Ishikawa (cell line): ENCODE data around the gene LEMD2.
A peak's percentile ranks its signal among the peaks of the same experiment; 100 is the strongest.

Source experiments
- CEBPB ChIP-seq: IDR thresholded peaks from 2 replicates; pipeline ENCODE4 v1.6.1; 2012
- CREB1 ChIP-seq: IDR thresholded peaks from 2 replicates; pipeline ENCODE4 v1.6.1; 2012; ENCODE audit warnings: low read depth
- EGR1 ChIP-seq: IDR thresholded peaks from 2 replicates; pipeline ENCODE4 v1.6.1; 2012
- EP300 ChIP-seq: IDR thresholded peaks from 2 replicates; pipeline ENCODE4 v1.6.1; 2012; ENCODE audit warnings: borderline replicate concordance
- FOXM1 ChIP-seq: IDR thresholded peaks from 2 replicates; pipeline ENCODE4 v1.6.1; 2012; ENCODE audit warnings: low read depth, borderline replicate concordance
- NFIC ChIP-seq: IDR thresholded peaks from 2 replicates; pipeline ENCODE4 v1.6.1; 2012
- RAD21 ChIP-seq: IDR thresholded peaks from 2 replicates; pipeline ENCODE4 v1.6.1; 2012; ENCODE audit warnings: low read depth
- TAF1 ChIP-seq: IDR thresholded peaks from 2 replicates; pipeline ENCODE4 v1.6.1; 2012; ENCODE audit warnings: low read depth, mild to moderate bottlenecking
- TCF12 ChIP-seq: IDR thresholded peaks from 2 replicates; pipeline ENCODE4 v1.6.1; 2012; ENCODE audit warnings: low read depth
- TEAD4 ChIP-seq: IDR thresholded peaks from 2 replicates; pipeline ENCODE4 v1.6.1; 2012
- YY1 ChIP-seq: IDR thresholded peaks from 2 replicates; pipeline ENCODE4 v1.6.1; 2012; ENCODE audit warnings: low read depth
- ZBTB7A ChIP-seq: IDR thresholded peaks from 2 replicates; pipeline ENCODE4 v1.6.1; 2012; ENCODE audit warnings: low read depth
- TF ChIP-seq, protein P1 (sequence below): IDR thresholded peaks from 2 replicates; pipeline ENCODE4 v1.6.1; 2012; ENCODE audit warnings: low read depth, mild to moderate bottlenecking
- TF ChIP-seq, protein P2 (sequence below): IDR thresholded peaks from 2 replicates; pipeline ENCODE4 v1.6.1; 2012
- TF ChIP-seq, protein P3 (sequence below): IDR thresholded peaks from 2 replicates; pipeline ENCODE4 v1.6.1; 2012

LEMD2 gene

DNA sequence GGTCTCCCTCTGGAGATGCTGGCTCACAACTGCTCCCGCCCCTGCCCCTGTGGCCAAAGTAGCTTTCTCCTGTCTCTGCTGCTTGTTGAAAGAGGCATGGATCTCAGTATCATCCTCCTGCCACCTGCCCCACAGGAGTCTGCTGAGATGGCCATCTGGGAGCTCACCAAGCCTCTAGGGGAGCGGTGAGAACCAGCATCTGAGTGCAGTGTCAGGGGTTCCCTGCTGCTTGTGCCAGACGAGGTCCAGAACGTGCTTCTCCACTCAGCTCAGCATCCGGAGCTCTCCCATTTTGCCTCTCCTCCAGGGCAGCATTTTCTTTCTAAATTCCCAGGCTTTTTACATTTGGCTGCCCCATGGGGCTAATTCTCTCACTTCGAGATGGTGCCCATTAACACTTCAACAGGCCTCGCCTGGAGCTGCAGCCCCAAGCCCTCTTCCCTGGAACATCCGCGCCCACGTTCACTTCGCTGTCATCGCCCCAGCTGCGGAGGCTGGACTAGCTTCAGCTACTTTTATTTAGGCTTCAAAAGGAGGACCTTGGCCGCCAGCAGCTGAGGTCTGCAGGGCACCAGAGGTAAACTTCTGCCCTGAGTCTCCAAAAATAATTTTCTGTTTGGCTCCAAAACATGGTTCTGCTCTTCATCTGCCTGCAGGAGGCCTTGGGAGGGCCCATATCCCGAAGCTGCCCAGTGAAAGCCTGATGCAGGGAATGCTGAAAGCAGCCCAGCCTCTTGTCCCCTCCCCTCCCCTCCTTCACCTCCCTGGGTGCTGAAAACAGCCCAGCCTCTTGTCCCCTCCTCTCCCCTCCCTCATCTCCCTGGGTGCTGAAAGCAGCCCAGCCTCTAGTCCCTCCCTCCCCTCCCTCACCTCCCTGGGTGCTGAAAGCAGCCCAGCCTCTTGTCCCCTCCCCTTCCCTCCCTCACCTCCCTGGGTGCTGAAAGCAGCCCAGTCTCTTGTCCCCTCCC is 40.1 kb upstream of the LEMD2 start:
- TF ChIP-seq TAF1, result no peak
- no peak for TF ChIP-seq TCF12
- no peak for TF ChIP-seq CREB1
- no peak for TF ChIP-seq YY1
- no peak for TF ChIP-seq TEAD4
- TF ChIP-seq, protein P1, sequence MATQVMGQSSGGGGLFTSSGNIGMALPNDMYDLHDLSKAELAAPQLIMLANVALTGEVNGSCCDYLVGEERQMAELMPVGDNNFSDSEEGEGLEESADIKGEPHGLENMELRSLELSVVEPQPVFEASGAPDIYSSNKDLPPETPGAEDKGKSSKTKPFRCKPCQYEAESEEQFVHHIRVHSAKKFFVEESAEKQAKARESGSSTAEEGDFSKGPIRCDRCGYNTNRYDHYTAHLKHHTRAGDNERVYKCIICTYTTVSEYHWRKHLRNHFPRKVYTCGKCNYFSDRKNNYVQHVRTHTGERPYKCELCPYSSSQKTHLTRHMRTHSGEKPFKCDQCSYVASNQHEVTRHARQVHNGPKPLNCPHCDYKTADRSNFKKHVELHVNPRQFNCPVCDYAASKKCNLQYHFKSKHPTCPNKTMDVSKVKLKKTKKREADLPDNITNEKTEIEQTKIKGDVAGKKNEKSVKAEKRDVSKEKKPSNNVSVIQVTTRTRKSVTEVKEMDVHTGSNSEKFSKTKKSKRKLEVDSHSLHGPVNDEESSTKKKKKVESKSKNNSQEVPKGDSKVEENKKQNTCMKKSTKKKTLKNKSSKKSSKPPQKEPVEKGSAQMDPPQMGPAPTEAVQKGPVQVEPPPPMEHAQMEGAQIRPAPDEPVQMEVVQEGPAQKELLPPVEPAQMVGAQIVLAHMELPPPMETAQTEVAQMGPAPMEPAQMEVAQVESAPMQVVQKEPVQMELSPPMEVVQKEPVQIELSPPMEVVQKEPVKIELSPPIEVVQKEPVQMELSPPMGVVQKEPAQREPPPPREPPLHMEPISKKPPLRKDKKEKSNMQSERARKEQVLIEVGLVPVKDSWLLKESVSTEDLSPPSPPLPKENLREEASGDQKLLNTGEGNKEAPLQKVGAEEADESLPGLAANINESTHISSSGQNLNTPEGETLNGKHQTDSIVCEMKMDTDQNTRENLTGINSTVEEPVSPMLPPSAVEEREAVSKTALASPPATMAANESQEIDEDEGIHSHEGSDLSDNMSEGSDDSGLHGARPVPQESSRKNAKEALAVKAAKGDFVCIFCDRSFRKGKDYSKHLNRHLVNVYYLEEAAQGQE, result no peak
- no peak for TF ChIP-seq RAD21
- TF ChIP-seq FOXM1, result no peak
- no peak for TF ChIP-seq CEBPB
- TF ChIP-seq EP300, result no peak
- TF ChIP-seq, protein P2, sequence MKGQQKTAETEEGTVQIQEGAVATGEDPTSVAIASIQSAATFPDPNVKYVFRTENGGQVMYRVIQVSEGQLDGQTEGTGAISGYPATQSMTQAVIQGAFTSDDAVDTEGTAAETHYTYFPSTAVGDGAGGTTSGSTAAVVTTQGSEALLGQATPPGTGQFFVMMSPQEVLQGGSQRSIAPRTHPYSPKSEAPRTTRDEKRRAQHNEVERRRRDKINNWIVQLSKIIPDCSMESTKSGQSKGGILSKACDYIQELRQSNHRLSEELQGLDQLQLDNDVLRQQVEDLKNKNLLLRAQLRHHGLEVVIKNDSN, result no peak
- TF ChIP-seq, protein P3, sequence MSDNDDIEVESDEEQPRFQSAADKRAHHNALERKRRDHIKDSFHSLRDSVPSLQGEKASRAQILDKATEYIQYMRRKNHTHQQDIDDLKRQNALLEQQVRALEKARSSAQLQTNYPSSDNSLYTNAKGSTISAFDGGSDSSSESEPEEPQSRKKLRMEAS, result no peak
- no peak for TF ChIP-seq EGR1
- no peak for TF ChIP-seq NFIC

DNA sequence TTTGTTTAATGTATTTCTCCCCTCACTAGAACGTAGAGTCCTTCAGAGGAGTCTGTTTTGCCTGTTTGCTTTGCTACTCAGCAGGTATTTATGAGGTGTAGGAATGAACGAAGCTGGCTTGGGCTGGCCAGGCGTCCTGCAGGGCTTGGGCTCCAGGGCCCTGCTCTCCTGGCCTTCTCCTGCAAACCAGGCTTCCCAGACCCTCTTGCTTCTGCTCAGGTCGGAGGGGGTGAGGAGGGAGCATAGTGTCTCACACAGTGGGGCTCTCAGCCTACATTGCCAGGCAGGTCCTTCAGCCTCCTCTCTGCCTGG is 39.5 kb upstream of the LEMD2 start:
- TF ChIP-seq, protein P2, result no peak
- TF ChIP-seq TEAD4, result no peak
- TF ChIP-seq RAD21, result no peak
- TF ChIP-seq FOXM1, result no peak
- TF ChIP-seq NFIC, result no peak
- no peak for TF ChIP-seq EP300
- TF ChIP-seq CEBPB, result no peak

DNA sequence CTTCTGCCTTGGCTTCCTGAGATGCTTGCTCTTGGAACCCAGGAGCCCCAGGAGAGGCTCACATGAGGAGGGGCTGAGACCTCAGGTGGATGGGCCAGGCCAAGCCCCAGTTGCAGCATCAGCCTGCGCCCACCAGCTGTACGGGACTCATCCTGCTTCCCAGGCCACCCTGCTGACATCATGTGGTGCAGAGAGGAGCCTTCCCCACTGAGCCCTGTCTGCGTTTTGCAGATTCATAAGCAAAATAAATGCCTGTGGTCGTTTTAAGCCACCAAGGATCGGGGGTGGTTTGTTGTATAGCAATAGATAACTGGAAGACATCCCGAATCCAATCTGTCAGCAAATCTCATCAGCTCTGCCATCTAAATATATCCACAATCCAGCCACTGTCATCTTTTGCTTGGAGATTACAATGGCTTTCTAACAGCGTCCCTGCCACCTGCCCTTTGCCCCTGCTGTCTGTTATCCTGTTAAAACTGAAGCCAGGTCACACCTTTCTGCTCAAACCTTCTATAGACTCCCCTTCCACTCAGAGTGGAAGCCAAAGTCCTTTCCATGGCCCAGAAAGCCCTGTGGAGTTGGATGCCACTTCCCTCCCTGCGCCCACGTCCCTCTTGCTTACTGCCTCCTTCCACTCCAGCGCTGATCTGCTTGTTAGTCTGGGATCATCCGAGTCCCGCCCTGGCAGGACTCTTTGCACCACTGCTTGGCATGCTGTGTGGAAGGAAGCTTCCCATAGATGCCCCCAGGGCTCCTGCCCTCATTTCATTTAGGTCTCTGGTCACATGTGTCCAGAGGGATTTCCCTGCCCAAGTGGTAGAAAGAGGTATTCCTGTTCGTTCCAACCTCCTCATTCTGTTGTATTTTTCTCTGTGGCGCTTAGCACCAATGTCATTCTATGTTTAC is 38.9 kb upstream of the LEMD2 start:
- no peak for TF ChIP-seq RAD21
- no peak for TF ChIP-seq ZBTB7A
- TF ChIP-seq NFIC, result no peak
- TF ChIP-seq, protein P2, result no peak
- no peak for TF ChIP-seq YY1
- TF ChIP-seq CREB1, result no peak
- TF ChIP-seq FOXM1, result no peak
- TF ChIP-seq TAF1, result no peak
- TF ChIP-seq EP300, result no peak
- TF ChIP-seq TCF12, result no peak
- TF ChIP-seq, protein P1, result no peak
- TF ChIP-seq, protein P3, result no peak

DNA sequence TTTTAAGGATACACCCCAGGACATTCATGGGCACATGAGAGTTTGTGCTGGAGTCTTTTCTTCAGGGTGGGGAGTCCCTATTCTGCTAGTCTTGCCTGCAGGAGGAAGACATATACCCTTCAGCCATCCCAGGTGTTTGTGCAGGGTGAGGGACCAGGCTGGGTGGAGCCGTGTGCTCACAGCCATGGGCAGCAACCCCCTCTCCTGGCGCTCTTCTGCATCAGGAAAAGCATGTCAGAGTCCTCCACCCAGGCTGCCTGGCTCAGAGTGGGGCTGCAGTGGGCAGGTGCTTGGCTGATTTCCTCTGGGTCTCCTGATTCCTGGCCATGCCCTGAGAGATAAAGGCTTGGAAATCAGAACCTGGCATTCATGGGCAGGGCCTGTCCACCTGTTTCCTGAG is 37.6 kb upstream of the LEMD2 start:
- peak; percentile 22; the same call in 1 of the 2 replicates for TF ChIP-seq RAD21
- no peak for TF ChIP-seq ZBTB7A

DNA sequence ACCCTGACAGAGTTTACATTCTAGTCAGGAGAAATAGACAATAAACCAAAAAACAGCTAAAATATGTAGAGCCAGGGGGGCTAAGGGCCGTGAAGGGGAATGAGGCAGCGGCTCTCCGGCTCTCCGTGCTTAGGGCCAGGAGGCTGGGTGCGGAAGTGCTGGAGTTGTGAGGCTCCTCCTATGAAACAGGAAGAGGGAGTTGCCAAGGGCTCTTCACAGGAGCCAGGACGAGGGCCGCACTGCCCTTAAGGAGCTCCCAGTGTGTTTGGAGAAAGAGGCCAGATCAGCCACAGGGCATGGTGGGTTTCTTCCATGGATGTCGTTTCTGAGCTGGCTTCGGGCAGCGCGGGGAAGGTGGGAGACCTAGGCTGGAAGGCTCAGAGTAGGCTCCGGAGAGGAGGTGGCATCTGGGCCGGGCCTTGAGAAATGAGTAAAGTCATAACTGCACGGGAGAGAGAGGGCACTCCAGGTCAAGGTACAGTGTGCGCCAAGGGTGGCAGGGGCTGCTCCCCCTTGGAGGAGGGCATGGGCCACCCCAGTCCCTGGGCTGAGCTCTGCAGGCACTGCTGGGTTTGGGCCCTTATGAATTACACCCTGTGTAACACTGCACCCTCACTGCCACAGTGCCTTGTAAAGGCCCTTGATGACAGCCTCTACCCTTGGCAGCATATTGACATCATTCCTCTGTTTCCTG is 35.7 kb upstream of the LEMD2 start:
- TF ChIP-seq ZBTB7A, result no peak
- TF ChIP-seq, protein P2, result no peak
- no peak for TF ChIP-seq TEAD4
- no peak for TF ChIP-seq YY1
- TF ChIP-seq RAD21, result no peak
- no peak for TF ChIP-seq EP300
- TF ChIP-seq, protein P1, result no peak
- no peak for TF ChIP-seq EGR1
- no peak for TF ChIP-seq CEBPB
- no peak for TF ChIP-seq NFIC
